Trophoblast cell (in vitro differentiated cells and primary cell): Measurements from ENCODE around the gene CREB5.

Experiments used
- DNase-seq, 2 donors: peaks; one replicate each; pipeline ENCODE4 v3.0.0-alpha.2; 2016
- H2AFZ ChIP-seq: 2 replicates; pipeline ENCODE4 v1.6.1; 2013; ENCODE audit warnings: low read length, moderate library complexity, mild to moderate bottlenecking; ENCODE audit not compliant: insufficient read depth, poor library complexity
- H2AK5ac ChIP-seq: 2 replicates; pipeline ENCODE4 v1.6.1; 2013; ENCODE audit warnings: mild to moderate bottlenecking, low read length
- H2BK120ac ChIP-seq: 2 replicates; pipeline ENCODE4 v1.6.1; 2013; ENCODE audit warnings: low read length, mild to moderate bottlenecking, moderate library complexity; ENCODE audit not compliant: insufficient read depth, poor library complexity
- H2BK12ac ChIP-seq: 2 replicates; pipeline ENCODE4 v1.6.1; 2013; ENCODE audit warnings: mild to moderate bottlenecking, low read length, moderate library complexity
- H2BK5ac ChIP-seq: 2 replicates; pipeline ENCODE4 v1.6.1; 2013; ENCODE audit warnings: low read length, low read depth, moderate library complexity, mild to moderate bottlenecking; ENCODE audit not compliant: poor library complexity
- H3K14ac ChIP-seq: 2 replicates; pipeline ENCODE4 v1.6.1; 2013; ENCODE audit warnings: mild to moderate bottlenecking, low read length
- H3K18ac ChIP-seq: 2 replicates; pipeline ENCODE4 v1.6.1; 2013; ENCODE audit warnings: mild to moderate bottlenecking, low read length
- H3K23ac ChIP-seq: 2 replicates; pipeline ENCODE4 v1.6.1; 2013; ENCODE audit warnings: low read length
- H3K27ac ChIP-seq: 2 replicates; pipeline ENCODE4 v1.5.1; 2013; ENCODE audit warnings: low read depth, mild to moderate bottlenecking, inconsistent platforms, low read length, moderate library complexity
- H3K27me3 ChIP-seq: 2 replicates; pipeline ENCODE4 v1.6.1; 2013; ENCODE audit warnings: inconsistent platforms, mild to moderate bottlenecking, low read length, moderate library complexity; ENCODE audit not compliant: insufficient read depth
- H3K36me3 ChIP-seq, 2 experiments: 1 replicate in 1 of 2; 2 replicates in 1 of 2; pipeline ENCODE4 v1.6.1; 2013; ENCODE audit warnings: low read length in 2 of 2, mild to moderate bottlenecking in 2 of 2, moderate library complexity in 1 of 2; ENCODE audit not compliant: insufficient read depth in 2 of 2, control insufficient read depth in 1 of 2
- H3K4ac ChIP-seq: 2 replicates; pipeline ENCODE4 v1.6.1; 2013; ENCODE audit warnings: low read depth, mild to moderate bottlenecking, low read length, moderate library complexity
- H3K4me1 ChIP-seq, 2 experiments: 1 replicate in 1 of 2; 2 replicates in 1 of 2; pipeline ENCODE4 v1.6.1; 2013; ENCODE audit warnings: low read length in 2 of 2, mild to moderate bottlenecking in 2 of 2, moderate library complexity in 1 of 2; ENCODE audit not compliant: insufficient read depth in 2 of 2, control insufficient read depth in 1 of 2
- H3K4me2 ChIP-seq: 2 replicates; pipeline ENCODE4 v1.6.1; 2013; ENCODE audit warnings: inconsistent platforms, mild to moderate bottlenecking, low read length, moderate library complexity
- H3K4me3 ChIP-seq: 2 replicates; pipeline ENCODE4 v1.5.1; 2013; ENCODE audit warnings: mild to moderate bottlenecking, low read depth, low read length, inconsistent platforms
- H3K79me1 ChIP-seq: one replicate; pipeline ENCODE4 v1.6.1; 2013; ENCODE audit warnings: low read length
- H3K79me2 ChIP-seq: 2 replicates; pipeline ENCODE4 v1.6.1; 2013; ENCODE audit warnings: low read length, mild to moderate bottlenecking; ENCODE audit not compliant: control insufficient read depth, insufficient read depth, poor library complexity
- H3K9ac ChIP-seq: 2 replicates; pipeline ENCODE4 v1.6.1; 2013; ENCODE audit warnings: mild to moderate bottlenecking, low read length
- H3K9me3 ChIP-seq: 2 replicates; pipeline ENCODE4 v1.6.1; 2013; ENCODE audit warnings: low read depth, mild to moderate bottlenecking, control low read depth, inconsistent platforms, low read length; ENCODE audit not compliant: insufficient read depth
- H4K12ac ChIP-seq: 2 replicates; pipeline ENCODE4 v1.6.1; 2013; ENCODE audit warnings: low read depth, mild to moderate bottlenecking, low read length, moderate library complexity
- H4K8ac ChIP-seq: 2 replicates; pipeline ENCODE4 v1.6.1; 2013; ENCODE audit warnings: low read depth, mild to moderate bottlenecking, low read length, moderate library complexity
- H4K91ac ChIP-seq: one replicate; pipeline ENCODE4 v1.6.1; 2013; ENCODE audit warnings: low read depth, mild to moderate bottlenecking, low read length, moderate library complexity
- WGBS: extraction: QIAGEN DNeasy Blood & Tissue Kit; methylation state at CpG from one replicate; pipeline ENCODE4 v1.1.7; 2013; ENCODE audit warnings: missing lambda C conversion rate; ENCODE audit not compliant: insufficient read length, insufficient coverage; ENCODE audit errors: extremely low coverage; 5-methylcytosine and 5-hydroxymethylcytosine counted together

The CREB5 gene

GRCh38 chr7:28592861-28593260 lies 180.5 kb downstream of the CREB5 start:
- Histone ChIP-seq H3K27me3 (no peaks in the 10 kb centered on the region), H4K8ac (no peak overlapping the region), H3K18ac (no peak overlapping the region), H2BK5ac (no peak overlapping the region), H3K79me1 (no peaks in the 10 kb centered on the region), H3K36me3 (no peaks in the 10 kb centered on the region), H3K79me2 (no peaks in the 10 kb centered on the region), H4K12ac (no peak overlapping the region), H4K91ac (no peak overlapping the region), H3K4me3 (no peak overlapping the region), H2BK12ac (no peak overlapping the region), H3K23ac (peak overlapping the region; percentile 23), H3K27ac (no peak overlapping the region), H3K4me1 (no peaks in the 10 kb centered on the region), H3K9ac (no peak overlapping the region), H3K14ac (no peak overlapping the region), H3K4me2 (no peak overlapping the region), H2BK120ac (no peak overlapping the region), H3K9me3 (no peaks in the 10 kb centered on the region), H3K4ac (no peak overlapping the region), H2AFZ (no peak overlapping the region), H2AK5ac (no peak overlapping the region)
- DNase-seq, result no peak
- no CpG with 5 or more reads among the region's 3 CpGs for WGBS

GRCh38 chr7:28595076-28595475 lies 182.8 kb downstream of the CREB5 start:
- Histone ChIP-seq H2BK5ac (no peak overlapping the region), H2AK5ac (no peak overlapping the region), H3K14ac (no peak overlapping the region), H4K12ac (no peak overlapping the region), H3K36me3 (no peaks in the 10 kb centered on the region), H2BK120ac (no peak overlapping the region), H4K91ac (no peak overlapping the region), H3K4me2 (no peak overlapping the region), H3K79me1 (no peaks in the 10 kb centered on the region), H3K79me2 (no peaks in the 10 kb centered on the region), H2AFZ (no peak overlapping the region), H3K18ac (no peak overlapping the region), H3K23ac (no peak overlapping the region), H4K8ac (no peak overlapping the region), H3K4me1 (no peaks in the 10 kb centered on the region), H3K4ac (no peak overlapping the region), H3K4me3 (no peak overlapping the region), H3K9me3 (no peaks in the 10 kb centered on the region), H3K27ac (no peak overlapping the region), H3K9ac (no peak overlapping the region), H3K27me3 (no peaks in the 10 kb centered on the region), H2BK12ac (no peak overlapping the region)
- WGBS, result no CpG with 5 or more reads among the region's 4 CpGs
- no peak for DNase-seq

- Histone ChIP-seq H2AK5ac (no peak overlapping the region), H3K4me3 (no peak overlapping the region), H3K79me1 (no peaks in the 10 kb centered on the region), H3K9ac (no peak overlapping the region), H2BK12ac (no peak overlapping the region), H3K79me2 (no peaks in the 10 kb centered on the region), H3K23ac (no peak overlapping the region), H4K8ac (no peak overlapping the region), H2BK5ac (no peak overlapping the region), H4K12ac (no peak overlapping the region), H3K27me3 (no peaks in the 10 kb centered on the region), H3K9me3 (no peaks in the 10 kb centered on the region), H3K4me2 (no peak overlapping the region), H4K91ac (no peak overlapping the region), H3K18ac (no peak overlapping the region), H2AFZ (no peak overlapping the region), H3K36me3 (no peaks in the 10 kb centered on the region), H3K4me1 (no peaks in the 10 kb centered on the region), H3K4ac (no peak overlapping the region), H3K14ac (no peak overlapping the region), H2BK120ac (no peak overlapping the region), H3K27ac (no peak overlapping the region)
- no CpG with 5 or more reads among the region's 3 CpGs for whole genome bisulfite sequencing
- no peak for DNase-seq
Observed at GRCh38 chr7:28595801-28596200, 183.5 kb downstream of the CREB5 start.

- no peak overlapping the region for H2AFZ ChIP-seq
- WGBS, result no CpG with 5 or more reads among the region's 2 CpGs
- no peak overlapping the region for H2AK5ac ChIP-seq
- H4K91ac ChIP-seq, result no peak overlapping the region
- H2BK12ac ChIP-seq, result no peak overlapping the region
- no peak overlapping the region for H2BK5ac ChIP-seq
- H3K9me3 ChIP-seq, result no peaks in the 10 kb centered on the region
- H3K18ac ChIP-seq, result no peak overlapping the region
- H3K27me3 ChIP-seq, result no peaks in the 10 kb centered on the region
- no peak overlapping the region for H3K4me2 ChIP-seq
- H3K36me3 ChIP-seq, result no peaks in the 10 kb centered on the region
- H3K27ac ChIP-seq, result no peak overlapping the region
- no peak overlapping the region for H2BK120ac ChIP-seq
- no peak overlapping the region for H4K12ac ChIP-seq
- H3K14ac ChIP-seq, result no peak overlapping the region
- peak in 1 of 2 donors; percentile 57 for DNase-seq
- no peaks in the 10 kb centered on the region for H3K79me1 ChIP-seq
- H3K4me1 ChIP-seq, result no peaks in the 10 kb centered on the region
- H3K4ac ChIP-seq, result no peak overlapping the region
- H3K4me3 ChIP-seq, result no peak overlapping the region
- H3K79me2 ChIP-seq, result no peaks in the 10 kb centered on the region
- no peak overlapping the region for H4K8ac ChIP-seq
- H3K9ac ChIP-seq, result no peak overlapping the region
- H3K23ac ChIP-seq, result no peak overlapping the region
Observed at GRCh38 chr7:28596245-28596935, 184.1 kb downstream of the CREB5 start.
